ENCODE results near the gene RBBP5.

GRCh38 chr1:205150651-205151428, 29.1 kb upstream of the RBBP5 start:
- TF ChIP-seq CTCF (IDR thresholded peaks at IDR 0.05) (no peak), POLR2A (IDR thresholded peaks at IDR 0.05) (no peak)
